Ovary (tissue), 9 donors: ENCODE results near the gene SCN5A. TPM values are rescaled to one million over a fixed set of nuclear protein-coding genes. Genes with fewer than 3 reads are reported as not detected.

Experiments used
- DNase-seq, 5 donors: peaks; one replicate each; pipeline ENCODE4 v3.0.0-alpha.2; 2019 to 2020
- H3K27ac ChIP-seq, 2 donors: fragments of 200-600 bp; one replicate each; pipeline versions ENCODE4 v1.5.1 to v1.8.0; 2019 to 2022
- H3K27me3 ChIP-seq: fragments of 200-600 bp; one replicate; pipeline ENCODE4 v1.8.0; 2022
- H3K36me3 ChIP-seq: fragments of 200-600 bp; sonication (generic); one replicate; pipeline ENCODE4 v1.5.1; 2019
- H3K4me1 ChIP-seq: one replicate; pipeline ENCODE4 v1.8.1; 2013; ENCODE audit warnings: mild to moderate bottlenecking, moderate library complexity; ENCODE audit not compliant: insufficient read depth
- H3K4me3 ChIP-seq: fragments of 200-600 bp; sonication (generic); one replicate; pipeline ENCODE4 v1.5.1; 2017
- H3K9me3 ChIP-seq, 2 donors: fragments of 200-600 bp in 1 of 2; sonication (generic) in 1 of 2; one replicate each; pipeline versions ENCODE4 v1.5.1 to v1.8.1; 2013 to 2019; ENCODE audit warnings: mild to moderate bottlenecking in 1 of 2, moderate library complexity in 1 of 2
- CTCF ChIP-seq, 3 donors: fragments of 450-650 bp in 2 of 3; fragments of 200-600 bp in 1 of 3; IDR thresholded peaks; one replicate each; pipeline versions ENCODE4 v1.5.1 to v1.8.0; 2016 to 2022; ENCODE audit warnings: antibody characterized with exemption in 3 of 3, mild to moderate bottlenecking in 1 of 3
- EP300 ChIP-seq: sonication (generic); formaldehyde crosslinking; IDR thresholded peaks from one replicate; pipeline ENCODE4 v1.6.1; 2017; ENCODE audit warnings: antibody characterized with exemption
- POLR2A ChIP-seq: fragments of 450-650 bp; IDR thresholded peaks from one replicate; pipeline ENCODE4 v1.6.1; 2017; ENCODE audit warnings: antibody characterized with exemption, mild to moderate bottlenecking, moderate library complexity
- WGBS, 3 donors: extraction: QIAGEN DNeasy Blood & Tissue Kit in 1 of 3; methylation state at CpG; one replicate each; pipeline versions ENCODE4 v1.1.5 to v1.1.7; 2013 to 2017; 5-methylcytosine and 5-hydroxymethylcytosine counted together
- intact Hi-C, 4 donors: fragments of 100-400 bp; cut with DNase I; formaldehyde crosslinking; loops; one replicate each; pipeline versions ENCODE4 v1.11.0 to v1.15.1; 2022 to 2023
- polyA plus RNA-seq, 2 donors: library from polyadenylated mRNA; stranded (reverse); fragments of 200-250 nt in 1 of 2; fragments of 350-450 nt in 1 of 2; fragmentation: Illumina TruSeq in 1 of 2; extraction: RNeasy Lipid Tissue Mini Kit (QIAGEN cat#74804) in 1 of 2; gene quantifications; one replicate each; pipeline ENCODE4 v1.2.3, GENCODE V29; 2013 to 2014
- total RNA-seq, 7 donors: library from RNA; depleted of rRNA in 2 of 7; stranded (reverse); fragments of >200 nt in 2 of 7; fragmentation: NEBNext Ultra II Directional in 3 of 7; extraction: Animal tissue kit (Norgen Biotek cat#: 25700) in 3 of 7; gene quantifications; one replicate each; pipeline versions ENCODE4 v1.1.0 to v1.2.4, GENCODE V29; 2016 to 2023
- donor health status: DM: no; HTN: no; CAD: no; lungs with moderate emphysema.
- donor health status: DM: no; HTN: no; CAD: no.
- donor health status: Bipolar disorder and iron deficiency.
- donor health status: DM: yes; HTN: yes; CAD: no.
- donor health status: DM: no; HTN: no; CAD: no.
- donor health status: DM: yes; HTN: yes; CAD: no.

The SCN5A gene
- total and polyA plus RNA-seq, 9 donors, result 0.67 to 4.7 (median 2.1) TPM

GRCh38 chr3:38545550-38545949 is 103.9 kb downstream of the SCN5A start:
- Histone ChIP-seq H3K36me3 (no peaks in the 10 kb centered on the region), H3K4me3 (no peak overlapping the region), H3K27me3 (no peaks in the 10 kb centered on the region), H3K4me1 (no peaks in the 10 kb centered on the region), H3K27ac (no peak overlapping the region), H3K9me3 (no peaks in the 10 kb centered on the region)
- WGBS, 3 donors, result 64 to 66% (median 64%) methylated on average over 1 of the region's 1 CpG
- no peak for DNase-seq
- intact Hi-C loops, result no loop called here
- TF ChIP-seq EP300 (no peak), POLR2A (no peak), CTCF (IDR thresholded peaks at IDR 0.05) (no peak)

- Histone ChIP-seq H3K27ac (no peak overlapping the region), H3K9me3 (no peaks in the 10 kb centered on the region), H3K4me1 (no peaks in the 10 kb centered on the region), H3K27me3 (no peaks in the 10 kb centered on the region), H3K36me3 (no peaks in the 10 kb centered on the region), H3K4me3 (no peak overlapping the region)
- WGBS, 3 donors, result 93 to 96% (median 96%) methylated on average over 3 of the region's 3 CpGs
- no peak for DNase-seq
- no peak for TF ChIP-seq CTCF (IDR thresholded peaks at IDR 0.05)
- TF ChIP-seq EP300, result no peak
- no peak for TF ChIP-seq POLR2A
- intact Hi-C loops, result no loop called here
These were observed 104.6 kb downstream of the SCN5A start for GRCh38 chr3:38544926-38545325.

- H3K36me3 ChIP-seq, result no peaks in the 10 kb centered on the region
- intact Hi-C loops, result no loop called here
- WGBS, 3 donors, result 52 to 64% (median 58%) methylated on average over 7 of the region's 7 CpGs
- DNase-seq, result no peak
- no peaks in the 10 kb centered on the region for H3K27me3 ChIP-seq
- no peak overlapping the region for H3K27ac ChIP-seq
- TF ChIP-seq CTCF (IDR thresholded peaks at IDR 0.05) (no peak), EP300 (no peak), POLR2A (no peak)
- no peaks in the 10 kb centered on the region for H3K9me3 ChIP-seq
- no peak overlapping the region for H3K4me3 ChIP-seq
- H3K4me1 ChIP-seq, result no peaks in the 10 kb centered on the region
These were observed 105.9 kb downstream of the SCN5A start for GRCh38 chr3:38543586-38543985.

- no peak overlapping the region for H3K4me3 ChIP-seq
- DNase-seq, result no peak
- no peak for TF ChIP-seq CTCF (IDR thresholded peaks at IDR 0.05)
- no peak for TF ChIP-seq EP300
- TF ChIP-seq POLR2A, result no peak
- H3K27ac ChIP-seq, result no peak overlapping the region
- H3K4me1 ChIP-seq, result no peaks in the 10 kb centered on the region
- no peaks in the 10 kb centered on the region for H3K27me3 ChIP-seq
- no peaks in the 10 kb centered on the region for H3K36me3 ChIP-seq
- intact Hi-C loops, result no loop called here
- no peaks in the 10 kb centered on the region for H3K9me3 ChIP-seq
- 42 to 51% (median 43%) methylated on average over 16 of the region's 16 CpGs for WGBS, 3 donors
These were observed 106.8 kb downstream of the SCN5A start for GRCh38 chr3:38542401-38543298.
